ENCODE results near the gene CYP27B1.

The CYP27B1 gene

DNA sequence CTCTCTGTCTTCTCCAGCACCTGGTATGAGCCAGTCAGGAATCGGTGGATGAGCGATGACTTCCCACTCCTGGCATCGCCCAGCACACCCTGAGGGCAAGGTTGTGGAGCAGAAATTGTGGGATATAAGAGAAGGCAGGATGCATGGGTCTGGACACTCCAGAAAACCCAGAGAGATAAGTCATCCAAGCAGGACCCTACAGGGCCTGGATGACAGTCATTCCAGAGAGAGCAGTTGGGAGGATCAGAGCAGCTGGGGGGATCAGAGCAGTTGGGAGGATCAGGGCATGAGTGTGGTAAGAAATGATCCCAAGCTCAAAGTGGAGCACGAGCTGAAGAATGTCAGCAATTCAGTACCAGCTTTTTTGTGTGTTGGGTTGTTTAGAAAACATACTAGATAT is 32.3 kb downstream of the CYP27B1 start:
- H3K9me3 Mint-ChIP-seq, result no peaks in the 10 kb centered on the region

DNA sequence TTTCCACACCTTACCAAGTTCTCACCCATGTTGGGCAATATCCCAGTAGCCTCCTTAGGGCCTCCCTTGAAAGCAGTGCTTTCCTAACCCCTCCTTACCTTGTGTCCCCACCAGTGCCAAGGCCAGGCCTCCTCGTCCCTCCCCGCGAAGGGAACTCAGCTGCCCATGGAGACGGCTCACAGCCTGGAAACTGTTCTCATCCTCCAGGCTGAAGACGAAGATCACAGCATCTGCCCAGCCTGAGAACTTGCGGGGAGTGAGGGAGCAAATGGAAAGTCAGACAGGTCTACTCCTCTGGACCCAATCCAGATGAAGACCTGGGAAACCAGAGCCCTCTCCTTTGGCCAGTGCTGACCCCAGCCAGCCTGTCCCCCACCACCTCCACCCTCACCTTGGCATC is 33.0 kb downstream of the CYP27B1 start:
- Mint-ChIP-seq H3K36me3 (ENCODE audit: low read depth) (peaks cover 7% of the 10 kb centered on the region), H3K27ac (no peak overlapping the region), H3K9me3 (no peaks in the 10 kb centered on the region), H3K4me1 (peaks cover 32% of the 10 kb centered on the region), H3K27me3 (ENCODE audit: low read depth) (peaks cover 90% of the 10 kb centered on the region), H3K4me3 (no peak overlapping the region)
- TF ChIP-seq CTCF (IDR thresholded peaks at IDR 0.05; ENCODE audit: unreplicated experiment in 3 of 3), result no peak

More for the DNA sequence above, 32.3 kb downstream of the CYP27B1 start:
- H3K27me3 Mint-ChIP-seq (ENCODE audit: low read depth), result peaks cover 90% of the 10 kb centered on the region
- peak overlapping the region; percentile 12 to 66 (median 66) for H3K4me3 Mint-ChIP-seq
- no peak for TF ChIP-seq CTCF (IDR thresholded peaks at IDR 0.05; ENCODE audit: unreplicated experiment in 3 of 3)
- H3K36me3 Mint-ChIP-seq (ENCODE audit: low read depth), result peaks cover 7% of the 10 kb centered on the region
- H3K27ac Mint-ChIP-seq, result peak overlapping the region; percentile 28 to 82 (median 80)
- H3K4me1 Mint-ChIP-seq, result peaks cover 39% of the 10 kb centered on the region

DNA sequence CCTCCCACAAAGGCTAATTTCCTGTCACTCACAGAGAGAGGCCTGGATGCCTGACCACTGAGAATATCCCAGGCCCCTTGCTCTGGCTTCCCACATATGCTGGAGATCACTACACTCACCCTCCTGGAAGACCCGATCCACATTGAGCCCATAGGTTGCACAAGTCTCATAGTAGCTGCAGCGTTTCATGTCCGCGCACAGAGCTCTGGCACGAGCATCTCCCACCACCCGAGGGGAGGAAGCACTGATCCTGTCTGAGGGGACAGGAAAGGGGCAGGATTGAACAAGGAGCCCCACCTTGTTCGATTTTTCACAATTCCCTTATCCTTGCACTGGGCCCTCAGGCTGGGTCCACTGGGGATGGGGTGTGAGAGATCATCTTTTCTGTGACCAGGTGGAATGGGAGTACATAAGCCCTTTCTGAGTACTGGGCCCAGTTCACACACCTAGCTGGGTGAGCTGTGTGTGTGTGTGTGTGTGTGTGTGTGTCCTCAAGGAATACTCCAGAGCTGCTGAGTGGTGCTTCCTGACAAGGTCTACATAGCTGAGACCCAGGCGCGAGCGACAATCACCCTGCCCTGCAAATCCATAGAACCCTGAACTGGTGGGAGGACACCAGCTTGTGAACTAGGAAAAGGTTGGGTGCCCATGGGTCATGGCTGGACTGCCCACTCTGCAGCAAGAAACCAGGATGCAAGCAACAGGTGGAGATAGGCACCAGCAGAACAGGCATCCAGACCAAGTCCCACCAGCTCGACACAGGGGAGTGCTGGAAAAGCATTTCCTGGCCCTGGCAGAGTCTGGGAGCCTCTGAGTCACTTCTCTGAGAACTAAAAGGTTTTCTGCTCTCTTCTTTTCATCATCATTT is 33.9 kb downstream of the CYP27B1 start:
- peaks cover 30% of the 10 kb centered on the region for H3K4me1 Mint-ChIP-seq
- H3K36me3 Mint-ChIP-seq (ENCODE audit: low read depth), result peaks cover 12% of the 10 kb centered on the region
- H3K27me3 Mint-ChIP-seq (ENCODE audit: low read depth), result peaks cover 93% of the 10 kb centered on the region
- H3K9me3 Mint-ChIP-seq, result no peaks in the 10 kb centered on the region
- no peak overlapping the region for H3K27ac Mint-ChIP-seq
- TF ChIP-seq CTCF (IDR thresholded peaks at IDR 0.05; ENCODE audit: unreplicated experiment in 3 of 3), result no peak
- H3K4me3 Mint-ChIP-seq, result peak overlapping the region in 1 of 3 experiments; percentile 34

- TF ChIP-seq CTCF (IDR thresholded peaks at IDR 0.05; ENCODE audit: unreplicated experiment in 3 of 3), result no peak
- no peaks in the 10 kb centered on the region for H3K9me3 Mint-ChIP-seq
Measured at GRCh38 chr12:57732270-57732669, 34.6 kb downstream of the CYP27B1 start.

DNA sequence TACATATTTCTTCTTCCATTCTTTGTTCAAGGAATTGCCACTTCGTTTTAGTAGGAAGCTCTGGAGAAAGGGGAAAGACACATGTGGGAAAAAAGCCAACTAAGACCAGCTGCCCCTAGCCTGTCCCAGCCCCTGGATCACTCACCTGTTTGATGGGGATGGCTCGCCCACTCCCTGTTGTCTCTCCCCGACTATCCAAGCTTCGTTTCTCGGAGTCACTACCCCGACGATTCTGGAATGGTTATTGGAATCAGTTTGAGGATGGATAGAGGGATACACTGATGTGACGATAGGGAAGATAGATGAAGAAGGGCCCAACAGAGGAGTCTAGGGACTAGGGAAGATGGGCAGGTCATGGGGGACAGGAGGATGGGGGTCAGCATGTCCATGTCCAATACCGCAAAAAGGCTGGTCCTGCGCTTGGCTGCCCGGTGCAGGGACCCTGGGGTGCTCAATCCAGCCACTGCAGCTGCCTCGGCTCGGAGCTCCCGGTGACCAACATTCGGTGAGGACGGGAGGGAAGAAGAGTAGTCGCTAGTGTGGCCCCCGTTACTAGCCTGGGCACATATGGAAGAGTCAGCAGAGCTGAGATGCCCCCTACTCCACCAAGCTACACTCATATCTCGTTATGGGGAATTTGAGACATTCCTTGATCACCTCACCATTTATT is 35.3 kb downstream of the CYP27B1 start:
- no peak overlapping the region for H3K27ac Mint-ChIP-seq
- peaks cover 26% of the 10 kb centered on the region for H3K4me1 Mint-ChIP-seq
- peaks cover 12% of the 10 kb centered on the region for H3K36me3 Mint-ChIP-seq (ENCODE audit: low read depth)
- no peak overlapping the region for H3K4me3 Mint-ChIP-seq
- TF ChIP-seq CTCF (IDR thresholded peaks at IDR 0.05; ENCODE audit: unreplicated experiment in 3 of 3), result no peak
- H3K27me3 Mint-ChIP-seq (ENCODE audit: low read depth), result peaks cover 99% of the 10 kb centered on the region
- no peaks in the 10 kb centered on the region for H3K9me3 Mint-ChIP-seq

More at GRCh38 chr12:57732270-57732669, 34.6 kb downstream of the CYP27B1 start:
- peaks cover 100% of the 10 kb centered on the region for H3K27me3 Mint-ChIP-seq (ENCODE audit: low read depth)
- H3K36me3 Mint-ChIP-seq (ENCODE audit: low read depth), result peaks cover 12% of the 10 kb centered on the region
- peaks cover 30% of the 10 kb centered on the region for H3K4me1 Mint-ChIP-seq
- H3K4me3 Mint-ChIP-seq, result no peak overlapping the region
- H3K27ac Mint-ChIP-seq, result no peak overlapping the region
